Small intestine (tissue), 7 donors: ENCODE results near the gene SEMA3E. TPM values are rescaled to one million over a fixed set of nuclear protein-coding genes. Genes with fewer than 3 reads are reported as not detected.

ENCODE experiments used
- DNase-seq, 2 donors: peaks; one replicate each; pipeline versions ENCODE4 v3.0.0 to v3.0.0-alpha.2; 2013
- FAIRE-seq: peaks from 2 replicates; lab custom pipeline; 2012; peaks lifted over from hg19 to GRCh38; lab: Jason Lieb, UNC
- H3K27ac ChIP-seq, 3 donors: one replicate each; pipeline ENCODE4 v1.5.1; 2013; ENCODE audit warnings: low read length in 2 of 3, mild to moderate bottlenecking in 2 of 3, control low read depth in 1 of 3, inconsistent platforms in 1 of 3, low read depth in 1 of 3, moderate library complexity in 1 of 3
- H3K27me3 ChIP-seq, 3 donors: one replicate each; pipeline ENCODE4 v1.6.1; 2013; ENCODE audit warnings: low read length in 3 of 3, inconsistent platforms in 1 of 3; ENCODE audit not compliant: control insufficient read depth in 3 of 3, insufficient read depth in 3 of 3
- H3K36me3 ChIP-seq, 3 donors: one replicate each; pipeline ENCODE4 v1.6.1; 2013; ENCODE audit warnings: low read length in 3 of 3, inconsistent platforms in 1 of 3, low read depth in 1 of 3, mild to moderate bottlenecking in 1 of 3, moderate library complexity in 1 of 3; ENCODE audit not compliant: control insufficient read depth in 3 of 3, insufficient read depth in 2 of 3
- H3K4me1 ChIP-seq, 3 donors: one replicate each; pipeline ENCODE4 v1.6.1; 2013; ENCODE audit warnings: low read length in 2 of 3, inconsistent platforms in 1 of 3, low read depth in 1 of 3, mild to moderate bottlenecking in 1 of 3, moderate library complexity in 1 of 3; ENCODE audit not compliant: control insufficient read depth in 3 of 3, insufficient read depth in 2 of 3
- H3K4me3 ChIP-seq, 3 donors: one replicate each; pipeline ENCODE4 v1.5.1; 2013; ENCODE audit warnings: low read length in 3 of 3, control low read depth in 1 of 3, inconsistent platforms in 1 of 3, low read depth in 1 of 3, mild to moderate bottlenecking in 1 of 3, moderate library complexity in 1 of 3
- H3K9me3 ChIP-seq, 2 donors: one replicate each; pipeline ENCODE4 v1.6.1; 2013; ENCODE audit warnings: low read depth in 1 of 2, low read length in 1 of 2; ENCODE audit not compliant: control insufficient read depth in 2 of 2, insufficient read depth in 1 of 2
- WGBS, 3 donors: extraction: QIAGEN DNeasy Blood & Tissue Kit; methylation state at CpG; one replicate each; pipeline ENCODE4 v1.1.7; 2013; 5-methylcytosine and 5-hydroxymethylcytosine counted together
- polyA plus RNA-seq, 4 donors: library from polyadenylated mRNA; stranded (reverse) in 3 of 4; unstranded in 1 of 4; fragments of 200-250 nt in 3 of 4; fragments of 120-200 nt in 1 of 4; gene quantifications; one replicate each; pipeline versions ENCODE4 v1.2.1 to v1.2.3, GENCODE V29; 2013
- donor health status: healthy with polysubstance abuse.
- donor health status: control.
- donor health status: control.
- donor health status: Bipolar disorder and iron deficiency.
- donor health status: healthy.

The SEMA3E gene
- polyA plus RNA-seq, 4 donors = under 0.01 to 1.2 (median 0.10) TPM; not detected in 1

GRCh38 chr7:83313931-83314330 is 335.0 kb downstream of the SEMA3E start:
- H3K36me3 ChIP-seq = no peaks in the 10 kb centered on the region
- WGBS, 3 donors = 84 to 94% (median 88%) methylated on average over 1 of the region's 1 CpG
- H3K4me3 ChIP-seq = no peak overlapping the region
- no peak for FAIRE-seq
- H3K27me3 ChIP-seq = no peaks in the 10 kb centered on the region
- H3K4me1 ChIP-seq = no peaks in the 10 kb centered on the region
- H3K27ac ChIP-seq = no peak overlapping the region
- no peaks in the 10 kb centered on the region for H3K9me3 ChIP-seq
- DNase-seq = no peak
